Calu3 (cell line): ENCODE data around the gene RPL19. TPM values are rescaled to one million over a fixed set of nuclear protein-coding genes. Genes with fewer than 3 reads are reported as not detected.

Source experiments
- BruUV-seq: library from RNA; stranded (reverse); fragments of 400-500 nt; replicated peaks from 2 replicates; lab custom pipeline; 2021; lab: Mats Ljungman, UMichigan
- CTCF ChIA-PET: fragments of 300-600 bp; sonication (Branson Sonifier 250); formaldehyde crosslinking; loops from one replicate; lab custom pipeline; 2022; ENCODE audit warnings: antibody characterized with exemption; lab: Charles Lee
- DNase-seq: peaks from one replicate; pipeline ENCODE4 v3.0.0; 2022
- H3K27ac Mint-ChIP-seq: one replicate; pipeline ENCODE4 v1.8.0; 2022; ENCODE audit warnings: mixed read lengths; ENCODE audit not compliant: unreplicated experiment
- H3K27me3 Mint-ChIP-seq: one replicate; pipeline ENCODE4 v1.8.0; 2022; ENCODE audit warnings: mixed read lengths; ENCODE audit not compliant: unreplicated experiment
- H3K36me3 Mint-ChIP-seq: one replicate; pipeline ENCODE4 v1.8.0; 2022; ENCODE audit warnings: mild to moderate bottlenecking, moderate library complexity, mixed read lengths; ENCODE audit not compliant: insufficient read depth, unreplicated experiment
- H3K4me1 Mint-ChIP-seq: one replicate; pipeline ENCODE4 v1.8.0; 2022; ENCODE audit warnings: mild to moderate bottlenecking, low read depth, mixed read lengths; ENCODE audit not compliant: unreplicated experiment
- H3K4me3 Mint-ChIP-seq: one replicate; pipeline ENCODE4 v1.8.0; 2022; ENCODE audit warnings: mild to moderate bottlenecking, low read depth, moderate library complexity, mixed read lengths; ENCODE audit not compliant: unreplicated experiment
- H3K9me3 Mint-ChIP-seq: one replicate; pipeline ENCODE4 v1.8.0; 2022; ENCODE audit warnings: low read depth, mixed read lengths; ENCODE audit not compliant: unreplicated experiment
- intact Hi-C: fragments of 100-400 bp; cut with micrococcal nuclease; formaldehyde crosslinking; loops from one replicate; pipeline ENCODE4 v1.10.0; 2022; ENCODE audit not compliant: unreplicated experiment
- total RNA-seq: library from RNA; stranded (reverse); gene quantifications from 2 replicates; pipeline ENCODE4 v1.2.3, GENCODE V29; 2022
- TF ChIP-seq, protein P1 (sequence below): fragments of 200-600 bp; IDR thresholded peaks from one replicate; pipeline ENCODE4 v1.8.0; 2022; ENCODE audit warnings: antibody characterized with exemption; ENCODE audit not compliant: unreplicated experiment

Gene RPL19
- total RNA-seq, 1 experiment from 2014 or later, result 6,763 TPM

DNA sequence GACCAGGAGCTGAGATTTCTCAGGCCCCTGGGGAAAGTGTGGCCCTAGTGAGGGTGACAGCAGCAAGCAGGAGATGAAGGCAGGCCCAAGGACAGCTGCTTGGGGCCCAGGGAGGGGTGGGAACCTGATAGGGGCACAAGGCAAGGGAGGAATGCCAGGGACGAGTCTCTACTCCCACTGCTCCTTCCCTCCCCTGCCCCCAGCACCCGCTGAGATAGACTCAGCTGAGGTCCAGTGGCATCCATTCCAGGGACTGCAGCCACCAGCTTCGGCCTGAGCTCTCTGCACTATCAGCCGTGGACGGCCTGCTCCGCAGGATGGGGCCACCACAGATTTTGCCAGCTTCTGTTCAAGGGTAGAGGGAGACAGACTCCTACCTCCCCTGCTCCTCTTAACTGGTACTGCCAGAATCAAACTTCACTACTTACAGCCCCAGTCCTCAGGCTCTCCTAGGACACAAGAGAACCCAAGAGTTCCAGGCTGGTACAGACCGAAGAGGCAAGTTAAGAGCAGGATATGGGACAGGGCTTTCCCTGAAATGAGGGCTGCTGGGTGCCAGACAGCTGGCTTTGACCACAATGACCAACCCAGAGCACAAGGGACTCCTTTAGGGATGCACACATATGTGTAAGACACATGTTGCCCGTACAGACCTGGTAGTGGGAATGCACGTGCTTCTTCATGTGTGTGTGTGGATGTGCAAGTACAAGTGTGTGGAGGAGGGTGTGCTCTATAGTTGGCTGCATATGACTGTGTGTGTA, 8.2 kb upstream of the RPL19 start:
- intact Hi-C loops, result no loop called here
- Mint-ChIP-seq H3K36me3 (peaks cover 31% of the 10 kb centered on the region), H3K4me3 (no peak overlapping the region), H3K27me3 (no peaks in the 10 kb centered on the region), H3K4me1 (no peaks in the 10 kb centered on the region), H3K27ac (no peak overlapping the region), H3K9me3 (no peaks in the 10 kb centered on the region)
- TF ChIP-seq, protein P1, sequence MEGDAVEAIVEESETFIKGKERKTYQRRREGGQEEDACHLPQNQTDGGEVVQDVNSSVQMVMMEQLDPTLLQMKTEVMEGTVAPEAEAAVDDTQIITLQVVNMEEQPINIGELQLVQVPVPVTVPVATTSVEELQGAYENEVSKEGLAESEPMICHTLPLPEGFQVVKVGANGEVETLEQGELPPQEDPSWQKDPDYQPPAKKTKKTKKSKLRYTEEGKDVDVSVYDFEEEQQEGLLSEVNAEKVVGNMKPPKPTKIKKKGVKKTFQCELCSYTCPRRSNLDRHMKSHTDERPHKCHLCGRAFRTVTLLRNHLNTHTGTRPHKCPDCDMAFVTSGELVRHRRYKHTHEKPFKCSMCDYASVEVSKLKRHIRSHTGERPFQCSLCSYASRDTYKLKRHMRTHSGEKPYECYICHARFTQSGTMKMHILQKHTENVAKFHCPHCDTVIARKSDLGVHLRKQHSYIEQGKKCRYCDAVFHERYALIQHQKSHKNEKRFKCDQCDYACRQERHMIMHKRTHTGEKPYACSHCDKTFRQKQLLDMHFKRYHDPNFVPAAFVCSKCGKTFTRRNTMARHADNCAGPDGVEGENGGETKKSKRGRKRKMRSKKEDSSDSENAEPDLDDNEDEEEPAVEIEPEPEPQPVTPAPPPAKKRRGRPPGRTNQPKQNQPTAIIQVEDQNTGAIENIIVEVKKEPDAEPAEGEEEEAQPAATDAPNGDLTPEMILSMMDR, result no peak
- no TSS peak for BruUV-seq
- DNase-seq, result no peak
- CTCF ChIA-PET, result interaction anchor here (0.6 to 4.0 kb wide), 7 partner anchors 8 to 53 kb away, joined by 3 to 26 read pairs (median 3); partner anchors contain the start of gene RPL19

- intact Hi-C loops, result no loop called here
- DNase-seq, result no peak
- Mint-ChIP-seq H3K4me3 (no peak overlapping the region), H3K9me3 (no peaks in the 10 kb centered on the region), H3K4me1 (peaks cover 1% of the 10 kb centered on the region), H3K27me3 (no peaks in the 10 kb centered on the region), H3K27ac (no peak overlapping the region), H3K36me3 (peaks cover 31% of the 10 kb centered on the region)
- BruUV-seq, result no TSS peak
- CTCF ChIA-PET, result interaction anchor here (0.6 to 4.0 kb wide), 7 partner anchors 14 to 348 kb away, joined by 3 to 26 read pairs (median 3); no protein-coding TSS in a partner anchor
- TF ChIP-seq, protein P1, result no peak
Observed at GRCh38 chr17:39192901-39193300, 7.2 kb upstream of the RPL19 start.

DNA sequence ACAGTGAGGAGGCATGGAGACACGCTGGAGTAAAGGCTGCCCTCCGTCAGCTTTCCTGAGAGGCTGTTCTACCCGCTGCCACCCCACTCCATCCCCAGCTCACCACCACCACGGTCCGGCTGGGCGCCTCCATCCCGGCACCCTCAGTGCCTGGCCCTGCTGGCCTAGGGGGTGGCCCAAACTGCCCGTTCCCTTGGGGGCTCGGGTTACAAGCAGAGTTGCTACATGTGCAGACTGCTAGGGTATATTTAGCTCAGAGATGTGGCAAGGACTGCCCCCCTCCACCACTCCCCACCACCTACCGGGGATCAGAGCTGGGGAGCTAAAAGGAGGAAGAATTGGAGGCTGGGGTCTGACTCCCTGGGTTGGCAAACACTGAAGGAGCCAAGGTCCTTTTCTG, 6.7 kb upstream of the RPL19 start:
- Mint-ChIP-seq H3K27ac (no peak overlapping the region), H3K27me3 (no peaks in the 10 kb centered on the region), H3K4me3 (no peak overlapping the region), H3K4me1 (peaks cover 6% of the 10 kb centered on the region), H3K9me3 (no peaks in the 10 kb centered on the region), H3K36me3 (peaks cover 31% of the 10 kb centered on the region)
- BruUV-seq, result no TSS peak
- DNase-seq, result no peak
- CTCF ChIA-PET, result interaction anchor here (0.6 to 4.0 kb wide), 5 partner anchors 14 to 348 kb away, joined by 3 to 26 read pairs (median 3); no protein-coding TSS in a partner anchor
- intact Hi-C loops, result no loop called here
- TF ChIP-seq, protein P1, result no peak

- no peaks in the 10 kb centered on the region for H3K27me3 Mint-ChIP-seq
- H3K27ac Mint-ChIP-seq, result no peak overlapping the region
- H3K9me3 Mint-ChIP-seq, result no peaks in the 10 kb centered on the region
- no peak overlapping the region for H3K4me3 Mint-ChIP-seq
- TF ChIP-seq, protein P1, result peak; percentile 83
- peaks cover 39% of the 10 kb centered on the region for H3K36me3 Mint-ChIP-seq
- CTCF ChIA-PET, result interaction anchor here (0.7 to 4.0 kb wide), 12 partner anchors 8 to 1486 kb away, joined by 3 to 26 read pairs (median 5); no protein-coding TSS in a partner anchor
- intact Hi-C loops, result no loop called here
- peak; percentile 79 for DNase-seq
- H3K4me1 Mint-ChIP-seq, result peaks cover 13% of the 10 kb centered on the region
- BruUV-seq, result no TSS peak
Observed at GRCh38 chr17:39194089-39194984, 5.7 kb upstream of the RPL19 start.
